GM21576 (cell line): ENCODE data around the gene CDRT4.
"Not testable (repeated sequence)": the region's sequence is repeated elsewhere in the genome, so short reads cannot be mapped to it uniquely, and the experiment has no call there.

Experiments
- ATAC-seq: cut with Tn5 transposase; IDR thresholded peaks from one replicate; pipeline ENCODE4 v1.9.1; 2021; ENCODE audit warnings: mild to moderate bottlenecking, moderate library complexity; ENCODE audit not compliant: unreplicated experiment

The CDRT4 gene

GRCh38 chr17:15462976-15463772 lies 4.2 kb downstream of the CDRT4 start:
- ATAC-seq, result no peak

GRCh38 chr17:15457723-15458094 lies 9.7 kb downstream of the CDRT4 start:
- ATAC-seq, result no peak

DNA sequence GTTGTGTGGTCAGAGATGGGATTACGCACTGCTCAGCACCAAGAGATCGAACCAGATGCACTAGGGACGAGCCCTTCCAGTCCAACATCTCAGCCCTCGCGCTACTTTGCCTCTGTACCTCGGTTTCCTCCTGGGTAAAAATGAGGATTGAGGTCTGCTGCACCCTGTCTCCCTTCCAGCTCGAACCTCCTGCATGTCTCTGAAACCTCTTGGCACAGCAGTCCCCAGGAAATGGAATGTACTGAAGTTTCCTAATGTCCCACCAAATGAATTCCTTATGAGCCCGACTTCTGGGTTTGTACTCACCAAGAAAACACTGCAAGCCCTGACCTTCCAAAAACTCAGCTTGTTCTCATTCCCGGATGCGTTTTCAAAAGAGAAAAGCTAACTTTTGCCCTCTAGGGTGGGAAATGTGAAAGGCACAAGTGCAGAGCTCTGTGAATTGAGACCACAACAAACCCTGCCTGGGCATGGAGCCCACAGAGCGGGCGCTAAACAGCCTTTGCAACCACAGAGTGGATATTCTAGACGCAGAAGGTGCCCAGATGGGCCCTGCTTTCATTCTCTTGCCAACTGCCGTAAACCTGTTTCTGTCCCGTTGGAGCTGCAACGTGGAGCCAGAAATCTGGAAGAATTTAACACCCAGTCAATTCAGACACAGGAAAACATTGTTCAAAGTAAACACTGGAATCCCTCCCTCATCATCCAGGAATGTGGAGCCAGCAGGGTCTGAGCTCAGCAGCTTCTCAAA lies 10.3 kb downstream of the CDRT4 start:
- no peak for ATAC-seq

GRCh38 chr17:15456496-15456895 lies 10.9 kb downstream of the CDRT4 start:
- no peak for ATAC-seq

- no peak for ATAC-seq
Observed at GRCh38 chr17:15454346-15454745, 13.1 kb downstream of the CDRT4 start.

- no peak for ATAC-seq
Observed at GRCh38 chr17:15453782-15454181, 13.6 kb downstream of the CDRT4 start.

DNA sequence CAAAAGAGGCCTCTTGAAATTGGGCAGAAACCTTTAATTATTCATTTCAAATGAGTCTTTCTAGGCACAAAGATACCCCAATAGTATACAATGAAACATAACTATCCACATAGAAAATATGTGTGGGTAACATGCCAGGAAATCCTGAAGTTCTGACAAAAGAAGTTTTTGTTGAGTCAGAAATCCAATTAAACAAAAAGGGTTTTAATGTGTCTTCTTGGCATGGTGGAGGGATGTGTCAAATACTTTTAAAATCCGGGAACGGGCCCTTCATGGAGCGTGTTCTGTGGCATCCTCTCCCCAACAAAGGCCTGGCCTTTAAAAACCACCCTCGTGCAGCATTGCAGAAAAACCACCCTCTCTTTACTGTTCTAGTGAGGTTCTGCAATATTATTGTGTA lies 14.2 kb downstream of the CDRT4 start:
- no peak for ATAC-seq

DNA sequence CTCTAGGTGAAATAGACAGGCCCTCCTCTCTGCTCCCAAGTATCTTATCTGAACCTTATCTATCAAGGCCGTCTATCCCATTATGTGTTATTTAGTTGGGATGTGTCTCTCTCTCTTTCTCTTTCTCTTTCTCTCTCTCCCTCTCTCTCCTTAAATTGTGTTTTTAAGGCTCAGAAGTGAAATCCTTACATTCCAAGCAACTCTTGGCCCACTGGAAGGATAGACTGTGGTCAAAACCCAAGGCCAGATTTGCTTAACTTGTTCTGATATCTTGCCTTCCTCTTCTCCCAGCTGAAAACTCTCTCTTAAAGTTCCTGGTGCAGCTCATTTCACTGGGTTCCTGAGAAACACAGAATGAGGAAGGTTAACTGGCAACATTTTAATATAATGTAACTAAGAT lies 14.7 kb downstream of the CDRT4 start:
- no peak for ATAC-seq

- ATAC-seq, result no peak
Observed at GRCh38 chr17:15451680-15452079, 15.7 kb downstream of the CDRT4 start.

DNA sequence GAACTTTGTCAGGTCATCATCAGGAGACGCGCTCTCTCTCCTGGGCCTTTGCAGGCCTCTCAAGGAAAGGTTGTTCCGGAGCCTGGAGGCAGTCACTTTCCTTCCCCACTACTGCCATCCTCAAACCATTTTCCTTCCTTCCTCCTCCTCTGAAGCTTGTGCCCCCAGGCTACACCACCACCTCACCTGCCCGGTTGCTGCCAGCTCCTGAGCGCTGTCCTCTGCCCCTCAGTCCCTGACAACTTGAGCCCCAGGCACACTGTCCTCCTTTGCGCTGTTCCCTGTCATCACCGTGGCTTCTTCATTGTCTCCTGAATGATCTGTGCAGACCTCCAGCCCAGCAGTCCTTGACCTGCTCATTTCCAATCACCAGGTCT lies 18.9 kb downstream of the CDRT4 start:
- no peak for ATAC-seq

DNA sequence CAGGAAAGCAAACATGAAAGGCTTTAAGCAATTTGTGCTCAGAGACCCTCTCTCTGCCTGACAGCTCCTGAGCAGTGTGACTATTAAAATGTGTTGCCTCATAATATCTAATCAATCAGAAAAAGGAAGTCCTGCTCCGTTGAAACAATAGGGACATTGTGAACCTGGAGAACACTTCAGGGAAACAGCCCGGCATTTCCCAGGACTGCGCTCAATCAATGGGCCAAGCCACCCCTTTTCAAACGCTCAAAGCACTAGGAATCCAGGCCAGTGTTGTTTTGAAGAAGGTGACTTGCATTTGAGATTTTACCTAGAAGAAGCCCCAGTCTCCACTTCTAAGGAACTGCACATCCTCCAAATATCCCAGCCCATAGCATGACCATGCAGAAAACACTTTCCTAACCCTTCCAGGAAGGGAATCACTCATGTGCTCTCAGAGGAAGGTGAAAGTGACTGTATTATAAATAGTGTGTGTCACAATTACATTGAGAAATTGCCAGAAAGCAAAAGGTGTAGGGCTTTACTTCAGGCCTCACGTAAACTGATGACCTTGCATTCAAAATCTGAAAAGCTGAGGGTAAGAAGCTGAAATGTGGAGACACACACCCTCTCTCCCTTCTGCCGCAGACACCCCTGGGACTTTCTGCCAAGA lies 19.4 kb downstream of the CDRT4 start:
- no peak for ATAC-seq

GRCh38 chr17:15446036-15446435 lies 21.4 kb downstream of the CDRT4 start:
- no peak for ATAC-seq

DNA sequence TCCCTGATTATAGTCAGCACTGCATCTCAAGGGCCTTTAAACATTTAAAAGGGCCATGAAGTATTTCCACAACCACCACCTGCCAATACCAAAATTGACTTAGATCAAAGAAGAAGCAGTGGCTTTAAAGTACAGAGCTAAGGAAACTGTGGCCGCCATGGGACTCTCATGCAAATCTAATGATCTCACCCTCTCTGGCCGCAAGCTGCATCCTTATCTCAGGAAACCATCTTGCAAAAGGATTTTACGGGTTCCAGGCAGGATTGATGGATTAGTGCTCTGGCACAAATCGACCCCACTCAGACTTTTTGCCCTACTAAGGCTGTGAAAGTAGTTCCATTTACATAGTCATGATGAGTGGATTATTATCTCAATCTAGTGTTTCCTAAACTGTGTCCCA lies 22.6 kb downstream of the CDRT4 start:
- no peak for ATAC-seq

- ATAC-seq, result no peak
Observed at GRCh38 chr17:15442311-15443180, 24.9 kb downstream of the CDRT4 start.

- no peak for ATAC-seq
Observed at GRCh38 chr17:15441315-15441714, 26.1 kb downstream of the CDRT4 start.

DNA sequence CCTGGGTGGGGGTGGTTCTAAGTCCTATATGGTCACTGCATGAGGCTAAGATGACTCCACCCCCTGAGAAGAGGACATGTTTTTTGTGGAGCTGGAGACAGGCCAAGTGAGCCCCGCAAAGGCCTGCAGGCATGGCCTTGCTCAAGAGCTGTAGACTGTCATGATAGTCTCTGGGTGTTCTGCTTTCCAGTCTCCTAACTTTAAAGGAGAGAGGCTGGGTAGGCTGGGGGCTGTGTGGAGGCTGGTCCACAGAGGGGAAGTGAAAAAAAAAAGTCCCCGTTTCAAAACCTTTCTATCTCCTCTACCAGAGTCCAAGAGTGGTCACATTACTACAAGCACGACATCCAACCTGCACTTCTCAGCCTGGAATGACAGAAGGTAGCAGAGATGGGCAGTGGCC lies 27.1 kb downstream of the CDRT4 start:
- no peak for ATAC-seq

- not testable (repeated sequence) for ATAC-seq
Observed at GRCh38 chr17:15439205-15439985, 28.0 kb downstream of the CDRT4 start.

DNA sequence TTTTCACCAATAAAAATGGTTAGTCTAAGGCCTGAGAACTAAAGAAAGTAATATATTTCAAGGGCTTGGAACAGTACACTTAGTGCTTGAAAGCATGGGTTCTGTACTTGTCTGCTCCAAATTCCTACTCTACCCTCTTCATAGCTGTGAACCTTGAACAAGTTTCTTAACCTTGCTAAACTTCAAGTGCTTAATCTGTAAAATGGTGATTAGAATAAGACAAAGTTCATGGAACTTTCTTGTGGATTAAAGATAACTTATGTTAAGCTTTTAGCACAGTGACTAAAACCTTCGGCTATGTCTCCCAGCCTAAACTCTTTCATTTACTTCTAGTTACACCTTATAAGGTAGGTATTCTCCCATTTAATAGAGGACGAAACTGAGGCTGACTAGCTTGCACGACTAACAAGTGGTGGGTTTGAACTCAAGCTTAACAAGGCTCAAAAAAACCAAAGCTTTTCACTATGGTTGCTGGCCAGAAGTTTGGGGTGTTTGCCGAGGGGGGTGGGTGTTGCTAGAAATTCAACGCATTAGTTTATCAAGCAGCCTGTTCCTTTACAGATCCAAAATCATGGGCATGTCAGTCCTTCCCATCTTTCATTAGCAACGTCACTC lies 28.8 kb downstream of the CDRT4 start:
- no peak for ATAC-seq

- no peak for ATAC-seq
Observed at GRCh38 chr17:15437303-15437635, 30.2 kb downstream of the CDRT4 start.
